ENCODE results near the gene RYR1.
"Not testable (repeated sequence)": the region's sequence is repeated elsewhere in the genome, so short reads cannot be mapped to it uniquely, and the experiment has no call there.

GRCh38 chr19:38517980-38518379, 84.5 kb downstream of the RYR1 start:
- not testable (repeated sequence) for TF ChIP-seq CTCF (conservative IDR thresholded peaks at IDR 0.05; ENCODE audit: low read depth, low read length); EZH2 (IDR thresholded peaks at IDR 0.05; ENCODE audit: low read length, unreplicated experiment)

Data from PC-3 (cell line).